ENCODE results near the gene KRT76.

KRT76 gene

DNA sequence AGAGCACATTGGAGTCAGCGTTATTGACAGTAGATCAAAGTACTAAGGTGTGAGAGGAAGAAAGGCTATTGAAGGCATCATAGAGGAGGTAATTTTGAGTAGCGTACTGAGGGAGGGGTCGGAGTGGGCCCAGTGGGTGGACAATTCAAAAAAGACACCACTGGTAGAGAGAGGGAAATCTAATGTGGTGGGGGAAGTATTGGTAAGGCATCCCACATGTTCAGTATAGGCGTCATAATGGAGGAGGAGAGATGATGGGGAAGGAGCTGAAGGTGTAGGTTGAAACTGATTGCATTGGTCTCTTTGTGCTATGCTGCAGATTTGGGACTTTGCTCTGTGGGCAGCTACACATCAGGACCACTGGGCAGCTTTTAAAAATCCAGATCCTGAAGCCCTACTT lies 50.1 kb downstream of the KRT76 start:
- Histone ChIP-seq H3K9ac (ENCODE audit: low read length in 2 of 2) (no peak overlapping the region), H3K27me3 (ENCODE audit: control insufficient read depth in 1 of 2, insufficient read depth in 2 of 2, low read length in 2 of 2) (peaks cover 3 to 14% of the 10 kb centered on the region in 2 donors), H3K4me1 (ENCODE audit: control insufficient read depth, insufficient read depth, low read length) (no peaks in the 10 kb centered on the region), H3K36me3 (ENCODE audit: control insufficient read depth in 2 of 2, insufficient read depth in 2 of 2, low read length in 2 of 2) (no peaks in the 10 kb centered on the region), H3K27ac (ENCODE audit: low read length) (no peak overlapping the region), H3K9me3 (ENCODE audit: control insufficient read depth in 2 of 2, low read length in 2 of 2) (no peaks in the 10 kb centered on the region), H3K4me3 (ENCODE audit: low read length in 2 of 2) (no peak overlapping the region)

DNA sequence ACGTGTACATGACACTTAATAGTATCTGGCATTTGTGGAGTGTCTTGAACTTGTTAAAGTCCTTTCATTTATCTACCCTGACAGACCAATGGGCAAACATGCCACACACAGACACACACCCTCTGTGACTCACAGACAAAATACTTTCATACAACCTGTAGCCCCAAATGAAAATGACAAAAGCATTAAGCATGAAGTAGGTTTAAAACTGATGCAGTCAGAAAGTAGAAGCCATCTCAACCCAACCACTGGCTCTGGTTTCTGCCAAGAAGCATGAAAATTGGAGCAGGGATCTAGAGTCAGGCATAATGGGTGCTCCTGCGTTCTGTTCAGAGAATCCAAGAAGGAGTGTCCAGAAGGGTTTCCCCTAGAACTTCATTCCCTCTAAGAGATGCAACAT lies 50.7 kb downstream of the KRT76 start:
- H3K27ac ChIP-seq (ENCODE audit: low read length): no peak overlapping the region
- no peak overlapping the region for H3K9ac ChIP-seq (ENCODE audit: low read length in 2 of 2)
- H3K9me3 ChIP-seq (ENCODE audit: control insufficient read depth in 2 of 2, low read length in 2 of 2): no peaks in the 10 kb centered on the region
- H3K36me3 ChIP-seq (ENCODE audit: control insufficient read depth in 2 of 2, insufficient read depth in 2 of 2, low read length in 2 of 2): no peaks in the 10 kb centered on the region
- no peaks in the 10 kb centered on the region for H3K4me1 ChIP-seq (ENCODE audit: control insufficient read depth, insufficient read depth, low read length)
- peaks cover 3 to 10% of the 10 kb centered on the region in 2 donors for H3K27me3 ChIP-seq (ENCODE audit: control insufficient read depth in 1 of 2, insufficient read depth in 2 of 2, low read length in 2 of 2)
- H3K4me3 ChIP-seq (ENCODE audit: low read length in 2 of 2): no peak overlapping the region

DNA sequence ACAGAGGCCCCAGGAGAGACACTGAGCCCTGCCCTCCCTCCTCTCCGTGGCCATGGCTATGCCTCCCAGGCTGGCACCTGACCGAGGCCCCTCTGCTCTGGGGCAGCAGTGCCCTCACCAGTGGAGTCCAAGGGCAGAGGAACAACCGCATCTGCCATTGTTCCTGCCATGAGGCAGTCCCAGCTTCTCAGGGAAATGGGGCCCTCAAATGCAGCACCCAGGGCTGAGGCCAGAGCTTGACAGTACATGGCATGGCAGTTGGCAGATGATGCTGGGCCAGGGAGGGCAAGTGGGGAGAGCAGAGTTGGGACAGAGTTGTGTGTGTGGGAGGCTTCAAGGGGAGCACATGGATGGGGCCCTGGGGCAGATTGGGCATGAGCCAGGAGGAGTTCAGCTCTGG lies 52.8 kb downstream of the KRT76 start:
- Histone ChIP-seq H3K36me3 (ENCODE audit: control insufficient read depth in 2 of 2, insufficient read depth in 2 of 2, low read length in 2 of 2) (no peaks in the 10 kb centered on the region), H3K9ac (ENCODE audit: low read length in 2 of 2) (no peak overlapping the region), H3K27ac (ENCODE audit: low read length) (no peak overlapping the region), H3K27me3 (ENCODE audit: control insufficient read depth in 1 of 2, insufficient read depth in 2 of 2, low read length in 2 of 2) (peaks cover 3 to 10% of the 10 kb centered on the region in 2 donors), H3K4me3 (ENCODE audit: low read length in 2 of 2) (no peak overlapping the region), H3K4me1 (ENCODE audit: control insufficient read depth, insufficient read depth, low read length) (no peaks in the 10 kb centered on the region), H3K9me3 (ENCODE audit: control insufficient read depth in 2 of 2, low read length in 2 of 2) (no peaks in the 10 kb centered on the region)

DNA sequence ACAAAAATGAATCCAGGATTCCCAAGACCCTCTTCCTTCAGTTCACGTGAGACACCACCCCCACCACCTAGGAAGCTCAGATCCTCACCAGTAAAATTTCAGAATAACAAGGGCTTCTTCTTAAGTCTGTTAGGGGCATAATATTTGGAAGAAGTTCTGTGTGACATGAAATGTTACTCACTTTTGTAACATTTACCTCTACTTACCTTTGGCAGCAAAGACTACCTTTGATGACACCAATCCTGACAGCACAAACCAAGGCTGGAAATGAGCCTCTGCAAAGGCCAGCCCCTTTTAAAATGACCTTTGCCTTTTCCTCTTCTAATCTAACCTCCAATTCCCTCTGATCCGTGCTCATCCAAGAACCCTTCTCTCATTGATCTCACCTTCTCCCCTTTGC lies 54.5 kb downstream of the KRT76 start:
- H3K4me1 ChIP-seq (ENCODE audit: control insufficient read depth, insufficient read depth, low read length): no peaks in the 10 kb centered on the region
- H3K4me3 ChIP-seq (ENCODE audit: low read length in 2 of 2): no peak overlapping the region
- peaks cover 3 to 8% of the 10 kb centered on the region in 2 donors for H3K27me3 ChIP-seq (ENCODE audit: control insufficient read depth in 1 of 2, insufficient read depth in 2 of 2, low read length in 2 of 2)
- no peaks in the 10 kb centered on the region for H3K36me3 ChIP-seq (ENCODE audit: control insufficient read depth in 2 of 2, insufficient read depth in 2 of 2, low read length in 2 of 2)
- no peak overlapping the region for H3K9ac ChIP-seq (ENCODE audit: low read length in 2 of 2)
- H3K27ac ChIP-seq (ENCODE audit: low read length): no peak overlapping the region
- H3K9me3 ChIP-seq (ENCODE audit: control insufficient read depth in 2 of 2, low read length in 2 of 2): no peaks in the 10 kb centered on the region

DNA sequence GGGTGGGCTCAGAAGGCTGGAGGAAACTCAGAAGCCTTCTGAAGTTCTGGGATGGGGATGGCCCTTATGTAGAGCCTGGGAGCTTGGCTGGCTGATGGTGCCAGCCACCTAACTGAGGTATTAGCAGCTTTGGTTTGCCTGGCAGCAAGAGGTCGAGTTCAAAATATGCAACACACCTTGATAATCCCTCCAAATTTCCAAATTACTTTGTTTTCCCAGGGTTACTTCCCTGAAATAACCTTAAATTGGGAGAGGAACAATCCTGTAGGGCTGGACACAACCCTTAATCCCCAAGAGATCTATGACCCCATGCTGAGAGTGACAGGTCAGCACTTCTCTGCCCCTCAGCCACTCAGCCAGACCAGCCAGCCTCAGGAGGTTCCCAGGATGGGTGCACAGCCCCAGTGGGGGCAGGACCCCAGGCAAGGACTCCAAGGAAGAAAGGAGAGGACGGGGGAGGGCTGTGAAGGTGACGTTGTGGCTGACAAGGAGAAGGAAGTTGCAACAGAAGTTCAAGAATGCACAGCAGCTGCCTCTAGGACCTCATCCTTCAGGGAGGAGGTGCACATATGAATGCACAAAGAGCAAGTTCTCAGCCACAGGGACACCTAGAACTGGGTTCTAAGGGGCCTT lies 55.2 kb downstream of the KRT76 start:
- Histone ChIP-seq H3K9ac (ENCODE audit: low read length in 2 of 2) (no peak overlapping the region), H3K4me1 (ENCODE audit: control insufficient read depth, insufficient read depth, low read length) (no peaks in the 10 kb centered on the region), H3K4me3 (ENCODE audit: low read length in 2 of 2) (no peak overlapping the region), H3K27me3 (ENCODE audit: control insufficient read depth in 1 of 2, insufficient read depth in 2 of 2, low read length in 2 of 2) (peaks cover 3 to 6% of the 10 kb centered on the region in 2 donors), H3K27ac (ENCODE audit: low read length) (no peak overlapping the region), H3K9me3 (ENCODE audit: control insufficient read depth in 2 of 2, low read length in 2 of 2) (no peaks in the 10 kb centered on the region), H3K36me3 (ENCODE audit: control insufficient read depth in 2 of 2, insufficient read depth in 2 of 2, low read length in 2 of 2) (no peaks in the 10 kb centered on the region)

DNA sequence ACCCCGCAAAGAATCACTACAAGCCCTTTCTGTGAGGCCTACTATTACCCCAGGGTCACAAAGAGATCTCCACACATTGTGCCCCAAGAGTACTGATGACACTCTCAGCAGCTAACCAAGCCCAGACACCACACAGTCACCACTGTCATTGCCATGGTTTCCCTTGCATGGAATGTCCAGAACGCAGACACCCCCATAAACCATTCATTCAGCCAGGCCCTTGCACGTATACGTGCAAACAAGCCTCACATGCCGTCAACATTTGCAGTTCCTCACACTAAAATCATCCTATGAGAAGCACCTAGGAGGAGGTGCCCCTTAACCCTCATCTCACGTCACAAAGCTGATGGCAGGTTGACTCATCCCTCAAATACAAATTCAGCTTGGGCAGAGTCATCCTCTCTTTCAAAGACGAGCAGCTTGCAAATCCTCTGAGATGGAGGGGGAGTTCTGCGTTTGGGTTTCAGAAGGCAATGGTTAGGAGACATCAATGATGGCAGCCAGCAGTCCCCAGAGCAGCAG lies 56.7 kb downstream of the KRT76 start:
- H3K9me3 ChIP-seq (ENCODE audit: control insufficient read depth in 2 of 2, low read length in 2 of 2): no peaks in the 10 kb centered on the region
- H3K4me1 ChIP-seq (ENCODE audit: control insufficient read depth, insufficient read depth, low read length): no peaks in the 10 kb centered on the region
- H3K36me3 ChIP-seq (ENCODE audit: control insufficient read depth in 2 of 2, insufficient read depth in 2 of 2, low read length in 2 of 2): no peaks in the 10 kb centered on the region
- no peak overlapping the region for H3K4me3 ChIP-seq (ENCODE audit: low read length in 2 of 2)
- no peak overlapping the region for H3K9ac ChIP-seq (ENCODE audit: low read length in 2 of 2)
- H3K27me3 ChIP-seq (ENCODE audit: control insufficient read depth in 1 of 2, insufficient read depth in 2 of 2, low read length in 2 of 2): peaks cover 3 to 4% of the 10 kb centered on the region in 2 donors
- H3K27ac ChIP-seq (ENCODE audit: low read length): no peak overlapping the region
